ENCODE data around the gene C1orf52.

The C1orf52 gene

DNA sequence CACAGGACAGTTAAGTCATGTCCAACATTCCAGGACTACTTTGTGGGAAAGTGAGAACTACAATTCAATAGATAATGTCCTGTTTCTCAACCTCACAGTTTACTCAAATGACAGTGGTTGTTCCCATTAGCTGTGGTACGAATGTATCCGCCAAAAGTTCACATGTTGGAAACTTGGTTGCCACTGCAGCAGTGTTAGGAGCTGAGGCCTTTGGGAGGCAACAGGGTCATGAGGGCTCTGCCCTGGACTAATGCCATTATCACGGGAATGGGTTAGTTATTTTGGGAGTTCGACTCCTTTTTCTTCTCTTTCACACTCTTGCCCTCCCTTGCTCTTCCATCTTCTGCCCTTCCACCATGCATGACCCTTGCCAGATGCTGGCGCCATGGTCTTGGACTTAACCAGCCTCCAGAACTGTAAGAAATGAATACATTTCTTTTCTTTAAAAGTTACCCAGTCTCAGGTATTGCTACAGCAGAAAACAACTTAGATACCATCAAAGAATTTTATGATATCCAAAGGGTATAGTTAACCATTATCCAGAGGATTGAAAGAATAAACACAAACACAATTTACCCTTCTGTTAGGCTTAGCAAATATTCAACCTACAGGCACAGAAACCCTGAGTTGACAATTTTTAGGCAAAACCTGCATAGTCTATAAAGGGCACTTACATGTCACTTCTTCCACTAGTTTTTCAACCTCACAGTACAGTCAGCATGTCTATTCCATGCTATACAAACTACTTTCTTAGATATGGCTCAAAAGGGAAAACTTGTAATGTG lies 9.5 kb upstream of the C1orf52 start:
- peaks cover 4% of the 10 kb centered on the region for H3K36me3 ChIP-seq (ENCODE audit: control insufficient read depth, insufficient read depth, low read length)
- DNase-seq (ENCODE audit: extremely low read depth, insufficient read length), result no peak
- no peak overlapping the region for H3K4me3 ChIP-seq (replicated peaks; ENCODE audit: low read depth, low read length)
- no peaks in the 10 kb centered on the region for H3K27me3 ChIP-seq (replicated peaks; ENCODE audit: control insufficient read depth, insufficient read depth, low read length)
- TF ChIP-seq, protein P1, sequence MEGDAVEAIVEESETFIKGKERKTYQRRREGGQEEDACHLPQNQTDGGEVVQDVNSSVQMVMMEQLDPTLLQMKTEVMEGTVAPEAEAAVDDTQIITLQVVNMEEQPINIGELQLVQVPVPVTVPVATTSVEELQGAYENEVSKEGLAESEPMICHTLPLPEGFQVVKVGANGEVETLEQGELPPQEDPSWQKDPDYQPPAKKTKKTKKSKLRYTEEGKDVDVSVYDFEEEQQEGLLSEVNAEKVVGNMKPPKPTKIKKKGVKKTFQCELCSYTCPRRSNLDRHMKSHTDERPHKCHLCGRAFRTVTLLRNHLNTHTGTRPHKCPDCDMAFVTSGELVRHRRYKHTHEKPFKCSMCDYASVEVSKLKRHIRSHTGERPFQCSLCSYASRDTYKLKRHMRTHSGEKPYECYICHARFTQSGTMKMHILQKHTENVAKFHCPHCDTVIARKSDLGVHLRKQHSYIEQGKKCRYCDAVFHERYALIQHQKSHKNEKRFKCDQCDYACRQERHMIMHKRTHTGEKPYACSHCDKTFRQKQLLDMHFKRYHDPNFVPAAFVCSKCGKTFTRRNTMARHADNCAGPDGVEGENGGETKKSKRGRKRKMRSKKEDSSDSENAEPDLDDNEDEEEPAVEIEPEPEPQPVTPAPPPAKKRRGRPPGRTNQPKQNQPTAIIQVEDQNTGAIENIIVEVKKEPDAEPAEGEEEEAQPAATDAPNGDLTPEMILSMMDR (IDR thresholded peaks at IDR 0.05; ENCODE audit: insufficient read depth, low read length, poor library complexity, severe bottlenecking), result no peak

DNA sequence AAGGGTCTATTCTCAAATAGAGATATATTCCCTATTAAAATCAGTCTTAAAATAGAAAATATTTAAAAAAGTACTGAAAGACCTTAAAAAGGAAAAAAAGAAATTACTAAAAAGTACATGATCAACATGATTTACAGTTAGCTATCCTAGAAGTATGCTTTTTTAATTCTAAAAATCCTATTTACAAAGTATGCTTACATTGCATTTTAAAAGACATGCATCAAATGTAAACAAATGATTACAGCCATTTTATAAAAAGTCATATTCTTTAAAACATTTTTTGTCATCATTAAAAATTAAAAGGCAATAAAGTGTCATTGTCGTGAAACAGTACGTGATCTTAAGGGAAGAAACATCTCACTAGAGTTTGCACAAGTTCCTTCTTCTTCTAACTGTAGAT lies 7.9 kb upstream of the C1orf52 start:
- DNase-seq (ENCODE audit: extremely low read depth, insufficient read length), result no peak
- TF ChIP-seq, protein P1 (IDR thresholded peaks at IDR 0.05; ENCODE audit: insufficient read depth, low read length, poor library complexity, severe bottlenecking), result no peak
- peaks cover 4% of the 10 kb centered on the region for H3K36me3 ChIP-seq (ENCODE audit: control insufficient read depth, insufficient read depth, low read length)
- H3K27me3 ChIP-seq (replicated peaks; ENCODE audit: control insufficient read depth, insufficient read depth, low read length), result no peaks in the 10 kb centered on the region
- no peak overlapping the region for H3K4me3 ChIP-seq (replicated peaks; ENCODE audit: low read depth, low read length)

DNA sequence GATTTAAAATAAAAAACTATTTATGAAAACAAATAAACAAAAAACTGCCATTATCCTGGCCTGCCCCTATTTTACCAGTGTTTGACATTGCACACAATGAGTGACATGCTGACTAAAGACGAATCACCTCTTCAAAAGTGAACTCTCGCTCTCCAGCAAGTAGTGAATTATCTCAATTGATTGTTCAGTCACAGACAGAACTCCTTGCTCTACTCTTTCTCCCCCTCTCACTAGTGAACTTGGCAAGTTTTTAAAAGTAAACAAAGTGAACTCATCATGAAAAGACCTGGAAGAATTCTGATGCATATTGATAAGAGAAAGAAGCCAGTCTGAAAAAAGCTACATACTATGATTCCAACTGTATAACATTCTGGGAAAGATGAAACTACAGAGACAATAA lies 4.7 kb upstream of the C1orf52 start:
- TF ChIP-seq, protein P1 (IDR thresholded peaks at IDR 0.05; ENCODE audit: insufficient read depth, low read length, poor library complexity, severe bottlenecking), result no peak
- H3K36me3 ChIP-seq (ENCODE audit: control insufficient read depth, insufficient read depth, low read length), result peaks cover 4% of the 10 kb centered on the region
- no peak overlapping the region for H3K4me3 ChIP-seq (replicated peaks; ENCODE audit: low read depth, low read length)
- no peak for DNase-seq (ENCODE audit: extremely low read depth, insufficient read length)
- no peaks in the 10 kb centered on the region for H3K27me3 ChIP-seq (replicated peaks; ENCODE audit: control insufficient read depth, insufficient read depth, low read length)

DNA sequence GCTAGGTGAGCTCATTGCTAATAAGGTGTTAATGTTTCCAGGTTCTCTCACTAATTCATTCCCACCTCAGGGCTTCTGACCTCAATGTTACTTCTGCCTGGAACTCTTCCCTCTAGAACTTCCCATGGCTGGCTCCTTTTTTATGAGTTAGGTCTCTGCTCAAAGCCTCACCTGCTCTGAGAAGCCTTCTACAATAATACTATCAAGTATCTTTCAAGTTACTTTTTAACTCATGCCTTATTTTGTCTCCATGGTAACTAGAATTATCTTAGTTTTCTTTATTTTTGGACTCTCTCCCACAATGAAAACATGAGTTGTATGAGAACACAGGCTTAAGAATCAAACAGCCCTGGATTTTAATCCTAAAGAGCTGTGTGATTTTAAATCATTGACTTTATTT lies 3.5 kb upstream of the C1orf52 start:
- TF ChIP-seq, protein P1 (IDR thresholded peaks at IDR 0.05; ENCODE audit: insufficient read depth, low read length, poor library complexity, severe bottlenecking), result no peak
- peaks cover 2% of the 10 kb centered on the region for H3K36me3 ChIP-seq (ENCODE audit: control insufficient read depth, insufficient read depth, low read length)
- no peak for DNase-seq (ENCODE audit: extremely low read depth, insufficient read length)
- H3K27me3 ChIP-seq (replicated peaks; ENCODE audit: control insufficient read depth, insufficient read depth, low read length), result no peaks in the 10 kb centered on the region
- no peak overlapping the region for H3K4me3 ChIP-seq (replicated peaks; ENCODE audit: low read depth, low read length)

DNA sequence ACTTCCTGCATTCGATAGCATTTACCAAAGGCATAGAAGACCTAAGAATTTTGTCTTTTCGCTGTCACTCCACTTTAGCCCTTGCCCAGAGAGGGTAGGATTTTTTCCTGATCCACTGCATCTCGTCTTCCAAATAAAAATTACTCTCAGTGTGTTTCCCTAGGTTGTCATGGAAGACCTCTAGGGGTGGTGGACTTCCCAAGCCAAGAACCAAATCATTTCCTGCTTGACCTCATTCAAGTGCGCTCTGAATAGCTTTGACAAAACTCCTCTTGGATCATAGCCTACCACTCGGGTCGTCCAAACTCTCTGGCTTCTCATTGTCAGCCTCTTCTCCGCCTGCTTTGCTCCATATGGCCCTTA lies 431 bp upstream of the C1orf52 start:
- Histone ChIP-seq H3K36me3 (ENCODE audit: control insufficient read depth, insufficient read depth, low read length) (peaks cover 3% of the 10 kb centered on the region), H3K4me3 (replicated peaks; ENCODE audit: low read depth, low read length) (peak overlapping the region; percentile 0), H3K27me3 (replicated peaks; ENCODE audit: control insufficient read depth, insufficient read depth, low read length) (no peaks in the 10 kb centered on the region)
- TF ChIP-seq, protein P1 (IDR thresholded peaks at IDR 0.05; ENCODE audit: insufficient read depth, low read length, poor library complexity, severe bottlenecking), result no peak
- no peak for DNase-seq (ENCODE audit: extremely low read depth, insufficient read length)

Measured in GM06990 (cell line).